Kidney (tissue), 14 donors: ENCODE data around the gene CTDNEP1. TPM values are rescaled to one million over a fixed set of nuclear protein-coding genes. Genes with fewer than 3 reads are reported as not detected.

Experiments
- DNase-seq, 5 donors: peaks; one replicate each; pipeline ENCODE4 v3.0.0-alpha.2; 2013 to 2020
- FAIRE-seq: peaks from 2 replicates; lab custom pipeline; 2012; peaks lifted over from hg19 to GRCh38; lab: Jason Lieb, UNC
- H3K27ac ChIP-seq, 2 donors: one replicate each; pipeline ENCODE4 v1.7.0; 2013; ENCODE audit warnings: low read depth in 2 of 2, low read length in 2 of 2, inconsistent platforms in 1 of 2
- H3K27me3 ChIP-seq: one replicate; pipeline ENCODE4 v1.7.1; 2013; ENCODE audit warnings: low read length, inconsistent platforms; ENCODE audit not compliant: control insufficient read depth, insufficient read depth
- H3K36me3 ChIP-seq, 3 donors: one replicate each; pipeline versions ENCODE4 v1.7.0 to v1.7.1; 2013; ENCODE audit warnings: low read length in 3 of 3, control low read depth in 1 of 3, inconsistent platforms in 1 of 3; ENCODE audit not compliant: insufficient read depth in 3 of 3, control insufficient read depth in 2 of 3
- H3K4me1 ChIP-seq, 3 donors: one replicate each; pipeline versions ENCODE4 v1.7.0 to v1.7.1; 2013; ENCODE audit warnings: low read length in 3 of 3, inconsistent platforms in 1 of 3, low read depth in 1 of 3; ENCODE audit not compliant: control insufficient read depth in 2 of 3, insufficient read depth in 2 of 3
- H3K4me3 ChIP-seq, 3 donors: one replicate each; pipeline versions ENCODE4 v1.7.0 to v1.8.1; 2013; ENCODE audit warnings: low read length in 3 of 3, control low read depth in 1 of 3, inconsistent platforms in 1 of 3
- H3K9ac ChIP-seq, 3 donors: one replicate each; pipeline versions ENCODE4 v1.7.0 to v1.7.1; 2013; ENCODE audit warnings: low read length in 3 of 3, control low read depth in 1 of 3, inconsistent platforms in 1 of 3
- H3K9me3 ChIP-seq, 3 donors: one replicate each; pipeline versions ENCODE4 v1.7.0 to v1.7.1; 2013; ENCODE audit warnings: low read length in 3 of 3, control low read depth in 1 of 3, inconsistent platforms in 1 of 3; ENCODE audit not compliant: control insufficient read depth in 2 of 3, insufficient read depth in 1 of 3
- intact Hi-C: fragments of 100-400 bp; cut with DNase I; formaldehyde crosslinking; loops from one replicate; pipeline ENCODE4 v1.11.1; 2022
- polyA plus RNA-seq: library from polyadenylated mRNA; stranded (reverse); fragments of 350-450 nt; fragmentation: Illumina TruSeq; extraction: RNeasy Lipid Tissue Mini Kit (QIAGEN cat#74804); gene quantifications from one replicate; pipeline ENCODE4 v1.2.3, GENCODE V29; 2014; ENCODE audit warnings: low read depth, low replicate concordance; ENCODE audit not compliant: insufficient read depth
- total RNA-seq: library from RNA; stranded (reverse); fragmentation: NEBNext Ultra II Directional; extraction: Animal tissue kit (Norgen Biotek cat#: 25700); gene quantifications from one replicate; pipeline ENCODE4 v1.2.1, GENCODE V29; 2021
- TF ChIP-seq, protein P1 (sequence below): IDR thresholded peaks from 3 replicates; pipeline ENCODE4 v1.5.1; 2012; ENCODE audit warnings: mild to moderate bottlenecking, moderate library complexity, borderline replicate concordance; ENCODE audit not compliant: insufficient read depth; ENCODE audit errors: extremely low read depth
- donor health status: control.
- donor health status: control.
- donor health status: control.
- donor health status: control.
- donor health status: control.
- donor health status: DM: yes; HTN: yes; CAD: no.
- donor health status: Normal renal cell carcinoma (clear cell type).

CTDNEP1 gene
- total and polyA plus RNA-seq, 2 donors from 2014 or later = 113 to 124 TPM

DNA sequence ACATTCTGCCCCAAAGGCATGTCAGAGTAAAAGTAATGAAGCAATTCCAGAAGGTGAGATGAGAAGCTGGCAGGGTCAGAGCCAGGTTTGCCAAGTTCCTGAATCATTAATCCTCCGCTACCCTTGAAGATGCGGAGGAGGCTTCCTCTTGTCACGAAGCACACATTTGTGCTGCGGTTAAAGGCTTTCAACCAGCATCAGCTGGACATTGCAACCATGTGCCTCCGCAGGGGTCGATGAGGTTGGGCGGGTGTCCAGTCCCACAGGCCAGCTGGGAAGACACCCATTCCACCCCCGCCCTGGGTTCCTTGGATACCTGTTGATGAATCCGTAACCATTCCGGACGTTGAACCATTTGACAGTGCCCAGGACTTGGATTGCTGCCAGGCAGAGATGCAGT is 41.6 kb upstream of the CTDNEP1 start:
- H3K9ac ChIP-seq = no peak overlapping the region
- no peak overlapping the region for H3K4me3 ChIP-seq
- peaks cover 3% of the 10 kb centered on the region for H3K27me3 ChIP-seq
- no peaks in the 10 kb centered on the region for H3K9me3 ChIP-seq
- peak overlapping the region in 1 of 2 donors; percentile 43 for H3K27ac ChIP-seq
- TF ChIP-seq, protein P1, sequence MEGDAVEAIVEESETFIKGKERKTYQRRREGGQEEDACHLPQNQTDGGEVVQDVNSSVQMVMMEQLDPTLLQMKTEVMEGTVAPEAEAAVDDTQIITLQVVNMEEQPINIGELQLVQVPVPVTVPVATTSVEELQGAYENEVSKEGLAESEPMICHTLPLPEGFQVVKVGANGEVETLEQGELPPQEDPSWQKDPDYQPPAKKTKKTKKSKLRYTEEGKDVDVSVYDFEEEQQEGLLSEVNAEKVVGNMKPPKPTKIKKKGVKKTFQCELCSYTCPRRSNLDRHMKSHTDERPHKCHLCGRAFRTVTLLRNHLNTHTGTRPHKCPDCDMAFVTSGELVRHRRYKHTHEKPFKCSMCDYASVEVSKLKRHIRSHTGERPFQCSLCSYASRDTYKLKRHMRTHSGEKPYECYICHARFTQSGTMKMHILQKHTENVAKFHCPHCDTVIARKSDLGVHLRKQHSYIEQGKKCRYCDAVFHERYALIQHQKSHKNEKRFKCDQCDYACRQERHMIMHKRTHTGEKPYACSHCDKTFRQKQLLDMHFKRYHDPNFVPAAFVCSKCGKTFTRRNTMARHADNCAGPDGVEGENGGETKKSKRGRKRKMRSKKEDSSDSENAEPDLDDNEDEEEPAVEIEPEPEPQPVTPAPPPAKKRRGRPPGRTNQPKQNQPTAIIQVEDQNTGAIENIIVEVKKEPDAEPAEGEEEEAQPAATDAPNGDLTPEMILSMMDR = no peak
- no peak for FAIRE-seq
- H3K4me1 ChIP-seq = peaks cover 0 to 15% (median 14%) of the 10 kb centered on the region in 3 donors
- intact Hi-C loops = no loop called here
- no peaks in the 10 kb centered on the region for H3K36me3 ChIP-seq
- DNase-seq = peak in 4 of 5 donors; percentile 22 to 67 (median 59)

DNA sequence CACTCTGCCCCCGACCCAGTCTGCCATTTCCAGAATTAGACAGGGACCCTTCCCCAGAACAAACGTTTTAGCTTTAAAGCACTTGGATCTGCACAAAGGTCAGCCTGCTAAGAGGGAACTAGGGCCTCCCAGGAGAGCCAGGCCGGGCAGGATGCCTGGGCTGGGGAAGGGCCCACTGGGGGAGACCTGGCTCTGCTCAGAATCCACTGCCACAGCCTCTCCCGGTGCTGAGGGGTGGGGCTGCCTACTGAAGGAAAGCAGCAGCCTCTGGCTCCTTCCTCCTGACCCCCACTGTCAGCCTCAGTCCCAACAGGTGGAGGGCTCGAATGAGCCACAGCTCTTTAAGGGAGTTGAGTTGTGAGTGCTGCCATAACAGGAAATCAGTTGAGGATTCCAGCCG is 41.2 kb upstream of the CTDNEP1 start:
- Histone ChIP-seq H3K9me3 (no peaks in the 10 kb centered on the region), H3K4me1 (peaks cover 0 to 15% (median 14%) of the 10 kb centered on the region in 3 donors), H3K27ac (peak overlapping the region in 1 of 2 donors; percentile 43), H3K36me3 (no peaks in the 10 kb centered on the region), H3K27me3 (peaks cover 3% of the 10 kb centered on the region), H3K9ac (no peak overlapping the region), H3K4me3 (no peak overlapping the region)
- DNase-seq (peak in 2 of 5 donors; percentile 50 to 63), FAIRE-seq (no peak)
- intact Hi-C loops = no loop called here
- TF ChIP-seq, protein P1 = no peak

DNA sequence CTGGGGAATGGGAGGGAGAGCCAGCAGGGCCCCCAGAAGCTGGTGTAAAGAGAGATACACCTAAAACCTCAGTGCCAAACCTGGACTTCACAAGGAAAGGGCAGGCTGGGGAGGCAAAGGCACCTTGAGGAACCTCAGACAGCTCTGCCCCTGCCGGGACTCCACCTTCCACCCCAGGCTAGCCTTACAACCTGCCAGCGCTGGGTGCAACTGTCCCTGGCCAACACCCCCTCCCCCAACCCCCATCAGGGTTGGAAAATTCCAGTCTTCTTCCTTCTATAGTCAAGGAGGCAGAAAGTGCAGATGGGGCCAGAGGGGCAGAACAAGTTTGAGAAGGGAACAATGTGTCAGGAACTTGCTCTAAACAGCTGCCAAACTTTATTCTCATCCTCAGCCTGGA is 40.7 kb upstream of the CTDNEP1 start:
- intact Hi-C loops = no loop called here
- FAIRE-seq (no peak), DNase-seq (no peak)
- Histone ChIP-seq H3K9me3 (no peaks in the 10 kb centered on the region), H3K27me3 (peaks cover 3% of the 10 kb centered on the region), H3K36me3 (no peaks in the 10 kb centered on the region), H3K9ac (no peak overlapping the region), H3K27ac (peak overlapping the region in 1 of 2 donors; percentile 43), H3K4me1 (peaks cover 0 to 15% (median 14%) of the 10 kb centered on the region in 3 donors), H3K4me3 (no peak overlapping the region)
- TF ChIP-seq, protein P1 = no peak

DNA sequence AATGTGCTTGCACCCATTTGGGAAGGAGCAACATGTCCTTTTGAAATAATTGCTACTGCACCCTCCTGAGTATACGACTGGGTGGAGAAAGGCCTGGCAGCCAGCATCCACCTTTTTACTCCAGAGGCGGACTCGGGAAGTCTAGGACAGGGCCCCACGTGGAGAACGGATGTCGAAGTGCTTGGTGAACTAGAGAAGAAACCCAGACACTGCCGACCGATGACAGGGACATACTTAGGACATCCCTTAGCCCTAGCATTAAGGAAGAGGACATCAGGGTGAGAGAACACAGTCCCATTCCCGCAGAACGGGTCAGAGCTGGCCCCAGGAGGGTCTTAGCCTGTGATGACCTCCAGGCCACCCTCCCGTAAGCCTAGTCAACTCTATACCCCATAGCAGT is 39.2 kb upstream of the CTDNEP1 start:
- DNase-seq (no peak), FAIRE-seq (no peak)
- H3K9me3 ChIP-seq = no peaks in the 10 kb centered on the region
- no peak overlapping the region for H3K27ac ChIP-seq
- TF ChIP-seq, protein P1 = no peak
- intact Hi-C loops = no loop called here
- H3K4me3 ChIP-seq = no peak overlapping the region
- peaks cover 3% of the 10 kb centered on the region for H3K27me3 ChIP-seq
- H3K9ac ChIP-seq = no peak overlapping the region
- H3K36me3 ChIP-seq = no peaks in the 10 kb centered on the region
- peaks cover 0 to 15% (median 10%) of the 10 kb centered on the region in 3 donors for H3K4me1 ChIP-seq
